Measurements from ENCODE around the gene AIRE.

Gene AIRE

DNA sequence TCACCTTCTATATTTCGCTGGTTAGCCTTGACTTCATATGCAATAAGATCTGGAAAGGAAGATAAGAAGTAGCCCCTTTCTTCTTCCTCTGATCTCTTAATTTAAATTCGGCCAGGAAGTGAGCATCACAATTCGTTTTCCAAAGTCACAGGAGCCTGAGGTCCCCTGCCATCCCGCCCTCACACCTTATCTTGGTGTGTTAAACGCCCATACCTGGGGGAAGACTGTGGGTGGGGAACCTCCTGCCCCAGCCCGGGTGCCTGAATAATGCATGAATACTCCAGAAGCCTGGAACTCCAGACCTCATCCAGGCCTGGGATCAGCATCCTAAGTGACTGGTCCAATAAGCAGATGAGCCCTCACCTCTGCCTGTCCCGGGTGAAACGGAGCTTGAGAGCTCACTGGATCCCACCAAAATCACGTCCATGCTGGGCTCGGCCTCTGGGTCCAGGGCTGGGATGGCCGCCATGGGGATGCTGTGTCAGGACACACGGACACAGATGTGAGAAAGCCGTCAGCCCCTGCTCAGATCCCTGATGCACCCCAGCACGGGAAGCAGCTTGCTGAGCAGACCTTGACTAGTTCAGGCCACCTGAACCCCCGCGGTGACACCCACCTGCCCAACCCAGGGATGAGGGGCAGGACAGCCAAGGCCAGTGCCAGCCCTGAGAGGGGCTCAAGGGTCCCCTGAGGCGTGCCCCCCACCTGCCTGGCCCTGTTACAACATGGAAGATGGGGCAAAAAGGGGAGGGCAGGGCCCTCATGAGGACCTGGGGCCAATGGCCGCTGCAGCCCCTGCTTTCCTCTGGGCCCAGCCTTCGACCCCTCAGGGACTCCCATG is 24.7 kb upstream of the AIRE start:
- Mint-ChIP-seq H3K4me1 (no peaks in the 10 kb centered on the region), H3K27me3 (peaks cover 37% of the 10 kb centered on the region), H3K9me3 (no peaks in the 10 kb centered on the region), H3K36me3 (no peaks in the 10 kb centered on the region), H3K27ac (no peak overlapping the region), H3K4me3 (no peak overlapping the region)
- peak; percentile 17 for DNase-seq
- CTCF ChIA-PET = interaction anchor here (0.6 kb wide), 1 partner anchor 196 kb away, joined by 3 read pairs; no protein-coding TSS in a partner anchor

DNA sequence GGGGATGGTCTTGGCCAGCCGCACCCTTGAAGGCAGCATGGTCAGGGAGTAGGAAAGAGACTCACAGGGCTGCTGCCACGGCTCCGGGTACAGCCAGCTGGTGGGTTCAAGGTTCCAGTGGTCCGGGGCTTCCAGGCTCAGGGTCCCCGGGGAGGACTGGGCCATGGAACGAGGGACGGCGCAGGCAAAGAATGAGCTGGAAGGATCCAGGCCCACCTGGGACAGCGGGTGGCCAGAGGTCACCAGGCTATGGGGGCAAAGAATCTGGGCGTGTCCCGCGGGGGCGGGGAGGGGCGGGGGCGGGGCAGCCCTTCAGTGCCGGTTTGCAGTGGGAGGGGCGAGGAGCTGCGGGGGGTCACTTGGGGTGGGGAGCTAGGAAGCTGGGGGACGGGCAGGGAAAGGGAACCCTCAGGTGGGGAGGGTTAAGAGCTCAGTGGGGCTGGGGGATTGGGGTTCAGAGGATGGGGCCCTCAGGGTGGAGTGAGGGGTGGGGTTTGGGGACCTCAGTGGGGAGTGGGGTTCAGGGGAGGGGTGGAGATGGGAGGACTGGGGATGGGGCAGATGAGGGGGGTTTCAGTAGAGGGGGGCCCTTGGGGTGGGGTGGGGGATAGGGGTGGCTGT is 23.9 kb upstream of the AIRE start, which contains the start of gene DNMT3L:
Gene DNMT3L (minus strand): TSS at position 223 of the 621 bp plus-strand sequence. CDS start 638 bp downstream, outside the sequence.
- H3K27ac Mint-ChIP-seq = no peak within 1 kb of the TSS
- CTCF ChIA-PET = no interaction called here

GRCh38 chr21:44262338-44263056 is 23.2 kb upstream of the AIRE start:
- no peaks in the 10 kb centered on the region for H3K4me1 Mint-ChIP-seq
- peak; percentile 10 for DNase-seq
- H3K27ac Mint-ChIP-seq = no peak overlapping the region
- H3K9me3 Mint-ChIP-seq = no peaks in the 10 kb centered on the region
- CTCF ChIA-PET = no interaction called here
- H3K4me3 Mint-ChIP-seq = no peak overlapping the region
- H3K27me3 Mint-ChIP-seq = peaks cover 30% of the 10 kb centered on the region
- H3K36me3 Mint-ChIP-seq = no peaks in the 10 kb centered on the region

More for the DNA sequence above, 23.9 kb upstream of the AIRE start, which contains the start of gene DNMT3L:
- Mint-ChIP-seq H3K9me3 (no peaks in the 10 kb centered on the region), H3K27me3 (peaks cover 32% of the 10 kb centered on the region), H3K4me1 (no peaks in the 10 kb centered on the region), H3K4me3 (no peak within 1 kb of the TSS), H3K36me3 (no peaks in the 10 kb centered on the region)
- DNase-seq = peak; percentile 11

- no peaks in the 10 kb centered on the region for H3K9me3 Mint-ChIP-seq
- peaks cover 26% of the 10 kb centered on the region for H3K27me3 Mint-ChIP-seq
- no peak overlapping the region for H3K27ac Mint-ChIP-seq
- H3K4me3 Mint-ChIP-seq = no peak overlapping the region
- CTCF ChIA-PET = no interaction called here
- no peaks in the 10 kb centered on the region for H3K4me1 Mint-ChIP-seq
- DNase-seq = no peak
- no peaks in the 10 kb centered on the region for H3K36me3 Mint-ChIP-seq
These were observed 22.4 kb upstream of the AIRE start for GRCh38 chr21:44263221-44263760.

DNA sequence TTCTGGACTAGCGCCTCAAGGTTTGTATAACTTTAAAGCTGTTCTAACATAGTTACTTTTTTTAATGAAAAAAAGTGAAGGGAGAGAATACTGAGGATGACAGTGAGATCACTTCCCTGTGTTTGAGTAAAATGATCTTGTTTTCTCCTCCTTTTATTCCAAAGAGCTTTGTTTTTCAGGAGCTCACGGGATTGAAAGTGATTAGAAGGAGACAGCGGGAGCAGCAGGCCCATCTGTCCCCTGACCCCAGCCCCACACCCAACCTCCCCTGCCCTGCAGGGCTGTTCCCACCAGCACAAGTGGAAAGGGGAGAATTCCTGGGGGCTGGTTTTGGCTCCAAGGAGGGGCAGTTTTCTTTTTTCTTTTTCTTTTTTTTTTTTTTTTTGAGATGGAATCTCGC is 21.9 kb upstream of the AIRE start:
- Mint-ChIP-seq H3K9me3 (no peaks in the 10 kb centered on the region), H3K36me3 (no peaks in the 10 kb centered on the region), H3K4me1 (no peaks in the 10 kb centered on the region), H3K27me3 (peaks cover 21% of the 10 kb centered on the region), H3K4me3 (no peak overlapping the region), H3K27ac (no peak overlapping the region)
- no peak for DNase-seq
- CTCF ChIA-PET = no interaction called here

- Mint-ChIP-seq H3K36me3 (no peaks in the 10 kb centered on the region), H3K9me3 (no peaks in the 10 kb centered on the region), H3K27me3 (peaks cover 4% of the 10 kb centered on the region), H3K4me3 (no peak overlapping the region), H3K27ac (no peak overlapping the region), H3K4me1 (no peaks in the 10 kb centered on the region)
- no peak for DNase-seq
- CTCF ChIA-PET = no interaction called here
These were observed 19.9 kb upstream of the AIRE start for GRCh38 chr21:44265734-44266270.

- DNase-seq = peak; percentile 50
- Mint-ChIP-seq H3K9me3 (no peaks in the 10 kb centered on the region), H3K4me3 (no peak overlapping the region), H3K4me1 (no peaks in the 10 kb centered on the region), H3K27me3 (peaks cover 7% of the 10 kb centered on the region), H3K36me3 (no peaks in the 10 kb centered on the region), H3K27ac (no peak overlapping the region)
- CTCF ChIA-PET = interaction anchor here (0.6 to 2.4 kb wide), 2 partner anchors 30 to 86 kb away, joined by 3 to 14 read pairs; partner anchors contain the start of gene TRPM2
These were observed 18.0 kb upstream of the AIRE start for GRCh38 chr21:44267655-44268142.

DNA sequence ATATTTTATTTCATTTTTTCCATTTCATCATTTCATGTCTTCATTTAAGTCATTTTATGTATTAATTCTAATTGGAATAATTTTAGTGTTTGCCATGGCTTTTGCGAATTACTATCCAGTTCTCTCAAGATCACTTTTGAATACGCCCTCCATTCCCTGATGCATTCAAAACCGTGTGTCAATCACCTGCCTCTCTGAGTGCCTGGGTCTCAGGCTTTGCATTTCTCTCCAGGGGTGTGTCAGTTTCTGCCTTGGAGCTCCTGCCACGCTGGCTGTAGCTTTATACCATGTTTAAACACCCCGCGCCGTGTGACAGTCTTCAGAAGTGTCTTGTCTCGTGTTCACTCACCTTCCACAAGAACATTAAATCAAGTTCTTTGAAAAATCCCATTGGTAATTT is 16.6 kb upstream of the AIRE start:
- CTCF ChIA-PET = interaction anchor here (1.5 to 2.4 kb wide), 2 partner anchors 28 kb away, joined by 5 to 14 read pairs; no protein-coding TSS in a partner anchor
- Mint-ChIP-seq H3K9me3 (no peaks in the 10 kb centered on the region), H3K27ac (no peak overlapping the region)

GRCh38 chr21:44271558-44272283 is 14.0 kb upstream of the AIRE start:
- Mint-ChIP-seq H3K27ac (no peak overlapping the region), H3K4me3 (no peak overlapping the region), H3K9me3 (no peaks in the 10 kb centered on the region), H3K36me3 (no peaks in the 10 kb centered on the region), H3K4me1 (no peaks in the 10 kb centered on the region), H3K27me3 (peaks cover 32% of the 10 kb centered on the region)
- CTCF ChIA-PET = no interaction called here
- DNase-seq = no peak

More for the DNA sequence above, 16.6 kb upstream of the AIRE start:
- H3K4me3 Mint-ChIP-seq = no peak overlapping the region
- H3K36me3 Mint-ChIP-seq = no peaks in the 10 kb centered on the region
- DNase-seq = no peak
- H3K4me1 Mint-ChIP-seq = no peaks in the 10 kb centered on the region
- H3K27me3 Mint-ChIP-seq = peaks cover 9% of the 10 kb centered on the region

DNA sequence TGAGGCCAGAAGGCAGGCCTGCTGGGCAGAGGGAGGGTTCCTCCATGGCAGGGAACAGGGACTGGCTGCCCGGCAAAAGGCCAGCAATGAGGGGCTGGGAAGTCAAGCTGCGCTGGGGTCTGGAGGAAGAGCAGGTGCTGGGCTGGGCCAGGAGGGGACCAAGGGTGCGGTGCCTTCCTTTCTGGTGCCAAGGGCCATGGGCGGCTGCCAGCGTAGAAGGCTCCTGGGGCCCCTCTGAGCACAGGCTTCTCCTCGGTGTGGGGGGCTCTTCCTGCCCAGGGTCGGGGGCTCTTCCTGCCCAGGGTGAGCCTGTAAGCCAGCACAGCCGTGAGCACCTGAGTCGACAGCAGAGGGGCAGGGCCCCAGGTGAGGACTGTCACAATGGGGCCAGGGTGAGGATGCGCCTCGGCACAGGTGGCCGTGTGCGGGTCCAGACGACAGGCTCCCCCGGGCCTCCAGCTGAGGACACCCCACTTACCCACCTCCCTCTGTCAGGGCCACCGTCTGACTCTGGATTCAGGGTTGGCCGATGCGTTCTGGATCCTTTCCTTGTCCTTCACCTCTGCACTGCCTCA is 13.3 kb upstream of the AIRE start:
- no peaks in the 10 kb centered on the region for H3K36me3 Mint-ChIP-seq
- H3K4me3 Mint-ChIP-seq = no peak overlapping the region
- H3K9me3 Mint-ChIP-seq = no peaks in the 10 kb centered on the region
- CTCF ChIA-PET = interaction anchor here (0.6 kb wide), 1 partner anchor 521 kb away, joined by 3 read pairs; no protein-coding TSS in a partner anchor
- no peaks in the 10 kb centered on the region for H3K4me1 Mint-ChIP-seq
- H3K27me3 Mint-ChIP-seq = peaks cover 37% of the 10 kb centered on the region
- no peak for DNase-seq
- no peak overlapping the region for H3K27ac Mint-ChIP-seq

- peaks cover 42% of the 10 kb centered on the region for H3K27me3 Mint-ChIP-seq
- no peaks in the 10 kb centered on the region for H3K4me1 Mint-ChIP-seq
- H3K27ac Mint-ChIP-seq = no peak overlapping the region
- CTCF ChIA-PET = no interaction called here
- H3K36me3 Mint-ChIP-seq = no peaks in the 10 kb centered on the region
- DNase-seq = no peak
- H3K4me3 Mint-ChIP-seq = no peak overlapping the region
- H3K9me3 Mint-ChIP-seq = no peaks in the 10 kb centered on the region
These were observed 12.6 kb upstream of the AIRE start for GRCh38 chr21:44273046-44273445.

GRCh38 chr21:44275041-44275440 is 10.6 kb upstream of the AIRE start:
- Mint-ChIP-seq H3K4me1 (no peaks in the 10 kb centered on the region), H3K36me3 (no peaks in the 10 kb centered on the region), H3K4me3 (no peak overlapping the region), H3K27me3 (peaks cover 45% of the 10 kb centered on the region), H3K9me3 (no peaks in the 10 kb centered on the region), H3K27ac (no peak overlapping the region)
- CTCF ChIA-PET = no interaction called here
- no peak for DNase-seq

Data from activated naive CD4-positive, alpha-beta T cell treated with anti-CD3 and anti-CD28 coated beads, Interleukin-2, amount 10 ng/mL, durations not matched to agents 7 days and 5 days (primary cell).